K562 (cell line): ENCODE results near the gene PEX5. TPM values are rescaled to one million over a fixed set of nuclear protein-coding genes. Genes with fewer than 3 reads are reported as not detected.

Source experiments
- ATAC-seq: fragments of 200-7000 bp; cut with Tn5 transposase; 3 replicates; pipeline ENCODE4 v1.9.1; 2020; ENCODE audit warnings: moderate library complexity
- BruUV-seq: library from RNA; stranded (reverse); fragments of 400-500 nt; replicated peaks from 2 replicates; lab custom pipeline; 2021; lab: Mats Ljungman, UMichigan
- CTCF ChIA-PET: fragments of 300-600 bp; formaldehyde crosslinking; extraction: SDS; loops from one replicate; lab custom pipeline; 2021; ENCODE audit warnings: low intra/inter-chr PET ratio; lab: Yijun Ruan, JAX
- POLR2A ChIA-PET: fragments of 300-600, 350-650 bp; sonication (Branson Sonifier 250); formaldehyde crosslinking; extraction: SDS; loops from one replicate; lab custom pipeline; 2021; ENCODE audit warnings: antibody characterized with exemption, inconsistent platforms; lab: Yijun Ruan, JAX
- DNase-seq, 4 experiments: peaks; one replicate each; pipeline versions ENCODE4 v3.0.0 to v3.0.0-alpha.2; 2011 to 2018; ENCODE audit warnings: low spot score in 3 of 4, mixed read lengths in 3 of 4; ENCODE audit errors: extremely low read depth in 1 of 4
- FAIRE-seq: peaks from 2 replicates; lab custom pipeline; 2011; peaks lifted over from hg19 to GRCh38; lab: Jason Lieb, UNC
- H2AFZ ChIP-seq: 2 replicates; pipeline ENCODE4 v1.6.0; 2011; ENCODE audit warnings: low read depth, low read length, control low read depth, inconsistent platforms
- H3K27ac ChIP-seq: fragments of 200-600 bp; 3 replicates; pipeline ENCODE4 v1.8.0; 2011; ENCODE audit warnings: low read depth, mild to moderate bottlenecking, control low read depth, inconsistent platforms, low read length, moderate library complexity, mixed read lengths; ENCODE audit errors: extremely low read depth
- H3K27me3 ChIP-seq, 2 experiments: fragments of 300-600 bp in 1 of 2; 2 replicates in 1 of 2; 3 replicates in 1 of 2; pipeline versions ENCODE4 v1.6.0 to v1.8.0; 2011; ENCODE audit warnings: inconsistent platforms in 2 of 2, low read length in 2 of 2, mild to moderate bottlenecking in 1 of 2, mixed read lengths in 1 of 2, moderate library complexity in 1 of 2; ENCODE audit not compliant: control insufficient read depth in 2 of 2, insufficient read depth in 2 of 2
- H3K36me3 ChIP-seq: fragments of 300-600 bp; 3 replicates; pipeline ENCODE4 v1.8.0; 2011; ENCODE audit warnings: mild to moderate bottlenecking, low read length, inconsistent platforms; ENCODE audit not compliant: control insufficient read depth, insufficient read depth
- H3K4me1 ChIP-seq, 2 experiments: fragments of 200-600 bp in 1 of 2; replicated peaks in 1 of 2; 2 replicates in 1 of 2; 3 replicates in 1 of 2; pipeline versions ENCODE4 v1.5.1 to v1.8.0; 2011; ENCODE audit warnings: inconsistent platforms in 2 of 2, low read length in 2 of 2, mild to moderate bottlenecking in 1 of 2, mixed read lengths in 1 of 2, moderate library complexity in 1 of 2; ENCODE audit not compliant: control insufficient read depth in 2 of 2, insufficient read depth in 2 of 2
- H3K4me2 ChIP-seq: 2 replicates; pipeline ENCODE4 v1.6.1; 2011; ENCODE audit warnings: low read length, control low read depth, inconsistent platforms, mixed read lengths; ENCODE audit not compliant: insufficient read depth
- H3K4me3 ChIP-seq: fragments of 200-600 bp; sonication (generic), shearing (Covaris generic); 2 replicates; pipeline ENCODE4 v1.5.1; 2016; ENCODE audit warnings: control low read depth, inconsistent platforms
- H3K79me2 ChIP-seq: fragments of 200-600 bp; 3 replicates; pipeline ENCODE4 v1.8.0; 2011; ENCODE audit warnings: low read length, inconsistent platforms; ENCODE audit not compliant: control insufficient read depth, insufficient read depth
- H3K9ac ChIP-seq, 2 experiments: 2 replicates each; pipeline versions ENCODE4 v1.6.0 to v1.6.1; 2011; ENCODE audit warnings: low read depth in 2 of 2, low read length in 2 of 2, control low read depth in 1 of 2, inconsistent platforms in 1 of 2, mild to moderate bottlenecking in 1 of 2, mixed read lengths in 1 of 2; ENCODE audit not compliant: insufficient read depth in 1 of 2
- H3K9me1 ChIP-seq: one replicate; pipeline ENCODE4 v1.6.0; 2011; ENCODE audit warnings: inconsistent platforms, mild to moderate bottlenecking, low read length, moderate library complexity; ENCODE audit not compliant: control insufficient read depth, insufficient read depth
- H3K9me3 ChIP-seq: replicated peaks from 2 replicates; pipeline ENCODE4 v1.5.1; 2011; ENCODE audit warnings: low read depth, low read length, inconsistent platforms; ENCODE audit not compliant: control insufficient read depth, insufficient read depth
- H4K20me1 ChIP-seq: replicated peaks from 2 replicates; pipeline ENCODE4 v1.6.1; 2011; ENCODE audit warnings: low read length, inconsistent platforms, mixed read lengths; ENCODE audit not compliant: control insufficient read depth, insufficient read depth
- ARID1B ChIP-seq: fragments of 450-650 bp; IDR thresholded peaks from 2 replicates; pipeline ENCODE4 v1.6.1; 2016; ENCODE audit warnings: antibody characterized with exemption, mild to moderate bottlenecking, inconsistent platforms
- CTCF ChIP-seq, 3 experiments: IDR thresholded peaks in 2 of 3; conservative IDR thresholded peaks in 1 of 3; 2 replicates each; pipeline ENCODE4 v1.5.1; 2011 to 2012; ENCODE audit warnings: low read length in 3 of 3, mild to moderate bottlenecking in 3 of 3, control low read depth in 2 of 3, improper control_type of control experiment in 1 of 3, inconsistent platforms in 1 of 3, low read depth in 1 of 3, mixed read lengths in 1 of 3, moderate library complexity in 1 of 3; ENCODE audit not compliant: insufficient read depth in 2 of 3
- FOXA1 ChIP-seq: fragments of 450-650 bp; IDR thresholded peaks from 2 replicates; pipeline ENCODE4 v1.6.1; 2016; ENCODE audit warnings: mild to moderate bottlenecking, borderline replicate concordance
- HOXB6 ChIP-seq: fragments of 250-450 bp; sonication (Bioruptor Pico); IDR thresholded peaks from 2 replicates; pipeline ENCODE4 v1.5.1; 2022; ENCODE audit warnings: mild to moderate bottlenecking, borderline replicate concordance
- RFX7 ChIP-seq: fragments of 250-450 bp; sonication (Bioruptor Pico); IDR thresholded peaks from 2 replicates; pipeline ENCODE4 v1.5.1; 2021; ENCODE audit warnings: mild to moderate bottlenecking
- SIX5 ChIP-seq, 2 experiments: IDR thresholded peaks; 2 replicates each; pipeline ENCODE4 v1.6.1; 2011; ENCODE audit warnings: low read length in 2 of 2, borderline replicate concordance in 1 of 2, low read depth in 1 of 2, mild to moderate bottlenecking in 1 of 2, moderate library complexity in 1 of 2; ENCODE audit not compliant: insufficient read depth in 1 of 2
- ZNF121 ChIP-seq: sonication (generic); formaldehyde crosslinking; conservative IDR thresholded peaks from 2 replicates; pipeline ENCODE4 v1.8.0; 2022; ENCODE audit warnings: missing genetic modification reagents
- ZNF431 ChIP-seq: sonication (generic); formaldehyde crosslinking; IDR thresholded peaks from 2 replicates; pipeline ENCODE4 v1.8.0; 2022; ENCODE audit warnings: mild to moderate bottlenecking, missing genetic modification reagents
- ZNF444 ChIP-seq: fragments of 250-450 bp; sonication (Bioruptor Pico); IDR thresholded peaks from 2 replicates; pipeline ENCODE4 v1.4.0; 2020; ENCODE audit warnings: mild to moderate bottlenecking, moderate library complexity
- WGBS: fragments of 100-300 bp; shearing (Covaris generic); methylation state at CpG from one replicate; pipeline ENCODE4 v1.1.6; 2016; ENCODE audit warnings: low coverage, mixed read lengths; ENCODE audit not compliant: insufficient coverage; ENCODE audit errors: missing lambda C conversion rate; 5-methylcytosine and 5-hydroxymethylcytosine counted together
- in situ Hi-C: fragments of 300-500 bp; cut with MboI; formaldehyde crosslinking; loops from 4 replicates; pipeline ENCODE4 v1.15.0; 2018; ENCODE audit warnings: inconsistent platforms, mixed read lengths
- intact Hi-C: fragments of 100-400 bp; cut with micrococcal nuclease; formaldehyde crosslinking; loops from 2 replicates; pipeline ENCODE4 v1.14.2; 2022
- polyA plus RNA-seq, 8 experiments: library from polyadenylated mRNA; depleted of rRNA in 4 of 8; stranded (reverse) in 5 of 8; unstranded in 3 of 8; fragments of >200 nt; fragmentation: Nextera tagmentation in 2 of 8; fragmentation: Illumina TruSeq in 1 of 8; extraction: Ambion mirVana in 2 of 8; extraction: Trizol in 1 of 8; gene quantifications; 2 replicates each; pipeline versions ENCODE4 v1.2.1 to v1.2.3, GENCODE V29; 2011 to 2014; ENCODE audit warnings: inconsistent platforms in 1 of 8, missing spikeins in 1 of 8
- total RNA-seq, 7 experiments: library from RNA; depleted of rRNA in 6 of 7; stranded (reverse); fragments of >200 nt in 6 of 7; fragmentation: Illumina TruSeq in 2 of 7; extraction: Trizol in 2 of 7; gene quantifications; 2 replicates each; pipeline versions ENCODE4 v1.2.1 to v1.2.3, GENCODE V29; 2011 to 2021; ENCODE audit warnings: low replicate concordance in 1 of 7
- TF ChIP-seq, protein P1 (sequence below): sonication (generic); formaldehyde crosslinking; IDR thresholded peaks from 2 replicates; pipeline ENCODE4 v1.8.0; 2022; ENCODE audit warnings: mild to moderate bottlenecking, missing genetic modification reagents, borderline replicate concordance
- TF ChIP-seq, protein P2 (sequence below): fragments of 450-650 bp; IDR thresholded peaks from 2 replicates; pipeline ENCODE4 v1.6.1; 2017; ENCODE audit warnings: mild to moderate bottlenecking, moderate library complexity

Gene PEX5
- total and polyA plus RNA-seq, 9 of the 15 experiments (the other 6 are each of a cell fraction or from before 2014, with no cell fraction given): 1.4 to 26.1 (median 14.0) TPM

GRCh38 chr12:7143564-7143963 is 45.9 kb upstream of the PEX5 start (continued):
- TF ChIP-seq, protein P1, sequence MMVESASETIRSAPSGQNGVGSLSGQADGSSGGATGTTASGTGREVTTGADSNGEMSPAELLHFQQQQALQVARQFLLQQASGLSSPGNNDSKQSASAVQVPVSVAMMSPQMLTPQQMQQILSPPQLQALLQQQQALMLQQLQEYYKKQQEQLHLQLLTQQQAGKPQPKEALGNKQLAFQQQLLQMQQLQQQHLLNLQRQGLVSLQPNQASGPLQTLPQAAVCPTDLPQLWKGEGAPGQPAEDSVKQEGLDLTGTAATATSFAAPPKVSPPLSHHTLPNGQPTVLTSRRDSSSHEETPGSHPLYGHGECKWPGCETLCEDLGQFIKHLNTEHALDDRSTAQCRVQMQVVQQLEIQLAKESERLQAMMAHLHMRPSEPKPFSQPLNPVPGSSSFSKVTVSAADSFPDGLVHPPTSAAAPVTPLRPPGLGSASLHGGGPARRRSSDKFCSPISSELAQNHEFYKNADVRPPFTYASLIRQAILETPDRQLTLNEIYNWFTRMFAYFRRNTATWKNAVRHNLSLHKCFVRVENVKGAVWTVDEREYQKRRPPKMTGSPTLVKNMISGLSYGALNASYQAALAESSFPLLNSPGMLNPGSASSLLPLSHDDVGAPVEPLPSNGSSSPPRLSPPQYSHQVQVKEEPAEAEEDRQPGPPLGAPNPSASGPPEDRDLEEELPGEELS (CRISPR knock-in tag): no peak
- TF ChIP-seq, protein P2, sequence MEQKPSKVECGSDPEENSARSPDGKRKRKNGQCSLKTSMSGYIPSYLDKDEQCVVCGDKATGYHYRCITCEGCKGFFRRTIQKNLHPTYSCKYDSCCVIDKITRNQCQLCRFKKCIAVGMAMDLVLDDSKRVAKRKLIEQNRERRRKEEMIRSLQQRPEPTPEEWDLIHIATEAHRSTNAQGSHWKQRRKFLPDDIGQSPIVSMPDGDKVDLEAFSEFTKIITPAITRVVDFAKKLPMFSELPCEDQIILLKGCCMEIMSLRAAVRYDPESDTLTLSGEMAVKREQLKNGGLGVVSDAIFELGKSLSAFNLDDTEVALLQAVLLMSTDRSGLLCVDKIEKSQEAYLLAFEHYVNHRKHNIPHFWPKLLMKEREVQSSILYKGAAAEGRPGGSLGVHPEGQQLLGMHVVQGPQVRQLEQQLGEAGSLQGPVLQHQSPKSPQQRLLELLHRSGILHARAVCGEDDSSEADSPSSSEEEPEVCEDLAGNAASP: no peak
- TF ChIP-seq ZNF121: no peak

DNA sequence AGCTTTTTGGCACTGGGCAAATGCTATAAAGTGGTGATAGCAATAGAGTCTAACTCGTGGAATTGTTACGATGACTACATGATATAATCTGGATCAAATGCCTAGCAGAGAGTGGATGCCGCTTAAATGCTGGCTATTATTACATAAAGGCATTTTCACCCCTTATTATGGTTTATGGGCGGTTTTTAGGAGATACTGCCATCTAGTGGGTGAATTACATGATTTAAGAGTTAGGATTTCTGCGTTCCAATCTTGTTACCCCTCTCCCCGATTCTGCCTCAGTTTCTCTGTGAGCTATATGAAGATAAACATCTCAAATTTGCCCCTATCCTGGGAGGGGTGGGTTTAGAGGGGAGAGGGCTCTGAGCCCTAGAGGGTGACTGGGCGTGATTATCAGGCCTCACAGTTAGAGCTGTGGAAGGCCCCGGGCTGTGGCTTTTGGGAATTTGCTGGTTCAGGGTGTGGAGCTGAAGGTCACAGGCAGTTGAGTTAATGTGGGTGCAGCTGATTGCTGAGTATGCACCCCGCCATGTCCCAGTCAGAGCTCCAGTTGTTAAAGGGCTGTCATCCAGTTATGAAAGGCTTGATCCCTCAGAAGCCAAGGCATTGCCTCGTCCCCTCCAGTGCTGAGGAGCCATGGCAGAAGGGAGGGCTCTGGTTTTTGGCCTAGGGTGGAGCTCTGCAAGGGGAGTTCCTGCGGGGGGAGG is 44.9 kb upstream of the PEX5 start:
- in situ Hi-C loops (no loop called here), intact Hi-C loops (no loop called here)
- ChIA-PET CTCF (interaction anchor here (0.6 to 1.6 kb wide), 3 partner anchors 33 to 494 kb away, joined by 3 to 7 read pairs (median 5); partner anchors contain the start of gene C1S), POLR2A (interaction anchor here (0.7 to 1.2 kb wide), 2 partner anchors 9 to 19 kb away, joined by 3 to 4 read pairs; no protein-coding TSS in a partner anchor)
- H3K9ac ChIP-seq: peak overlapping the region; percentile 3 to 23; a peak in 2 of 4 replicates
- no peaks in the 10 kb centered on the region for H3K79me2 ChIP-seq
- no peaks in the 10 kb centered on the region for H3K9me1 ChIP-seq
- DNase-seq (peak; percentile 28 to 64 (median 42)), FAIRE-seq (peak; percentile 86), ATAC-seq (peak; percentile 76)
- H4K20me1 ChIP-seq: no peaks in the 10 kb centered on the region
- peak overlapping the region; percentile 49; the same call in 1 of the 2 replicates for H3K4me2 ChIP-seq
- peaks cover 20% of the 10 kb centered on the region; the same call in 2 of the 3 replicates for H3K36me3 ChIP-seq
- H3K27ac ChIP-seq: peak overlapping the region; percentile 51; the same call in 1 of the 3 replicates
- H3K27me3 ChIP-seq: no peaks in the 10 kb centered on the region
- peak overlapping the region; percentile 53 for H2AFZ ChIP-seq
- H3K4me3 ChIP-seq: no peak overlapping the region
- H3K4me1 ChIP-seq: peaks cover 7 to 10% of the 10 kb centered on the region in 2 experiments; a peak in 3 of 5 replicates
- no peaks in the 10 kb centered on the region for H3K9me3 ChIP-seq
- 12% methylated on average over 11 of the region's 11 CpGs for WGBS
- BruUV-seq: no TSS peak
- no peak for TF ChIP-seq HOXB6
- TF ChIP-seq RFX7: no peak
- TF ChIP-seq SIX5 (IDR thresholded peaks at IDR 0.05; ENCODE audit: borderline replicate concordance in 1 of 2, insufficient read depth in 1 of 2, low read depth in 1 of 2, low read length in 2 of 2): no peak
- peak; percentile 39 to 65 (median 61); a peak in 5 of 6 replicates for TF ChIP-seq CTCF (IDR thresholded peaks at IDR 0.05 in 2 of 3, conservative IDR thresholded peaks at IDR 0.05 in 1 of 3; ENCODE audit: insufficient read depth in 2 of 3, low read depth in 1 of 3, low read length in 3 of 3)
- no peak for TF ChIP-seq ZNF431 (CRISPR knock-in tag)
- TF ChIP-seq, protein P1 (CRISPR knock-in tag): no peak
- TF ChIP-seq FOXA1: no peak
- peak; percentile 16; the same call in 1 of the 2 replicates for TF ChIP-seq ARID1B
- TF ChIP-seq ZNF444 (CRISPR knock-in tag): no peak
